GM21515 (cell line): ENCODE results near the gene DMPK.
"Not testable (repeated sequence)": the region's sequence is repeated elsewhere in the genome, so short reads cannot be mapped to it uniquely, and the experiment has no call there.

ENCODE experiments used
- ATAC-seq: cut with Tn5 transposase; IDR thresholded peaks from one replicate; pipeline ENCODE4 v1.9.1; 2021; ENCODE audit not compliant: unreplicated experiment

DMPK gene

DNA sequence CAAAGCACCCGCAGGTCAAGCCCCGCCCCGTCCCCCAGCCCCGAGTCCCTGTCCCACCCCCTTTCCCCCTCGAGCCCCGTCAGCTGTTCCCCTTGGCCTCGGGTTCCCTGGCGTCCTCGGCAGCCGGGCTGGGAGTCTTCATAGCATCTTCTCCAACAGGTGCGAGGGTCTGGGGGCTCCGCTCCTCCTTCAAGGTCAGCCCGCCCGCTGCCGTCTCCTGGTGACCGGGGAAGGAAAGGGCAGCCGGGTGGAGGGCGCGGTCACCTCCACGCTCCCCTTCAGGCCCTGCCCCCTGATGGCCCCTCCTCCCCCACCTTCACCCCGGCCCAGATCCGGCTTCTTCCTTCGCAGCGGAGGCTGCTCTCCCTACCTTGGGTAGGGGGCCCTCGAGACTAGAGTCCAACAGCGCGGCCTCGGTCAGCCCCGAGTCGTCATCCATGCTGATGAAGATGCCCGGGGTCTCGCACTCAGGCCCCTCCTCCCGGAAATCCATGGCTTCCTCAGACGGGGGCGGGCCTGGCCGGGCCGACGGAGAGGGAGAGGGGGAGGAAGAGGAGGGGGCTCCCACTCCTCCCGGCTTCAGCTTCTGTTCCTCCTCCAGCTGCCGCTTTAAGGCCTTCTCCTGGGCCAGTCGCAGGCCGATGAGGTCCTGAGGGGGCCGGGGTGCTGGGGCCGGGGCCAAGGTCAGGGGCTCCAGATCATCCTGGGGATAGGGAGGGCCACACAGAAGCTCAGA is 33.4 kb upstream of the DMPK start:
- no peak for ATAC-seq

DNA sequence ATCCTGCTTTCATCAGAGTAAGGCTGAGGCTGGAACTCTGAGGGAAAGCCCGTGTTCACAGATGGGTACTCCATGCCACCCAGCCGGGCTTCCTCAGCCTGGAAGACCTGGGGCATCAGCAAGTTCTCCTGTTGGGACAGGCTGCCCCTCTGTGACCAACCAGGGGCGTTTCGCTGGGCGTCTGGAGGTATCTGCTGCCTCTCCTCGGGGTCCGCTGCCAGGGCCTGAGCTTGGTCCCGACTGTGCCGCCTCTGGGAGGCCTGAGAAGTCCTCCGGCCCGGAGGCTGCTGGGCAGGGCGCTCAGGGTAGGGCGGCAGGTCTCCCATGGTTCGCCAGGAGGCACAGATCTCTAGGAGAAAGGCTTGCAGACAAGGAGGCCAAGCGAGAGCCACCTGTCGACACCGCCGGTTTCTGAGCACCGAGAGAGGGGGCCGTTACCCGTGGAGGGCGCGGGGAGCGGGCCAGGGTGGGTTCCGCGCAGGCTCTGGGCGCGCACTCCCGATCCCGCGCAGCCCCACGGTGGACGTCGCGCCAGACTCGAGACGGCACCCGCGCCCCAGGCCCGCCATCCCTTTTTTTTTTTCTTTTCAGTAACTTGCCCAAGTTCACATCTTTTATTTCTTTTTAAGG is 32.7 kb upstream of the DMPK start, which contains the start of gene RSPH6A:
TSS of gene RSPH6A (minus strand) at position 458 of the 630 bp plus-strand sequence. CDS start at position 326, 132 bp downstream.
- ATAC-seq = no peak

DNA sequence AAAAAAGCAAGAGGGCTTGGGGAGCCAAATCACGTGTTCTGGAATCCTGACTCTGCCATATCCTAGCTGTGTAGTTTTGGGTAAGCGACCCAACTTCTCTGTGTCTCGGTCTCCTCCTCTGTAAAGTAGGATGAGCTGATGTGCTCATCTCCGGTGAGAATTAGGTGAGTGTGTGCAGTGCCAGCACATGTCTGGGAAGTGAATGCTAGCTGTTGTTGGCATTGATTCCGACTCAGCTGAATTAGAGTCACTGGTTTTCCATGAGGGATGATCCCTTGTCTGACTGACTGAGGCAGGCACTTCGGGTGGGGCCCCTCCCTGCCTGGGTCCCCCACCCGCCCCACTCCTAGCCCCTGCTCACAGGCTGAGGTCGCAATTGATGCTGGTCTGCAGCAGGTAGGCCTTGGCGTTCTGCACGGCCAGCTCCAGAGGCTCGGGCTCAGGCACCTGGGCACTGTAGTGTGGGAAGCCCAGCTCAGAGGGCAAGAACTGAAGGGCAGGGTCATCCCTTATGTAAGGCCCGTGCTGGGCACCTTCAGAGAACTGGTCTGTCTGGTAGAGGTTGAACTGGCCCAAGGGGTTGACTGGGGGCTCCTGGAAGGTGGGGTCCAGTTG is 32.0 kb upstream of the DMPK start:
- no peak for ATAC-seq

DNA sequence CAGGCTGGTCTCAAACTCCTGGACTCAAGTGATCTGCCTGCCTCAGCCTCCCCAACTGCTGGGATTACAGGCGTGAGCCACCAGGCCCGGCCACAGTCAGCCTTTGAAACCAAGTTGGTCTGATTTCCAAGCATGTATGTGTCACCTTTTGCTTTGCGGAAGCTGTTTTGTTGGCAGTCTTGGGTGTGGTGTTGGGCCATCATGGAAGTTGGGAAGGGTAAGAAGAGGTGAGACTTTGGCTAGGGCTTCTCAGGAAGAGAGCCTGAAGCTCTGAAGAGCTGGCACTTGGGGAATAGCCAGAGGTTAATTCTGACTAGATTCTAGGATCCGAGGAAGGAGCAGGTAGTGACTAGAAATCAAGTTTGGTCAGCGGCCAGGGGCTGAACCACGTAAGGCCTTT is 30.0 kb upstream of the DMPK start:
- no peak for ATAC-seq

DNA sequence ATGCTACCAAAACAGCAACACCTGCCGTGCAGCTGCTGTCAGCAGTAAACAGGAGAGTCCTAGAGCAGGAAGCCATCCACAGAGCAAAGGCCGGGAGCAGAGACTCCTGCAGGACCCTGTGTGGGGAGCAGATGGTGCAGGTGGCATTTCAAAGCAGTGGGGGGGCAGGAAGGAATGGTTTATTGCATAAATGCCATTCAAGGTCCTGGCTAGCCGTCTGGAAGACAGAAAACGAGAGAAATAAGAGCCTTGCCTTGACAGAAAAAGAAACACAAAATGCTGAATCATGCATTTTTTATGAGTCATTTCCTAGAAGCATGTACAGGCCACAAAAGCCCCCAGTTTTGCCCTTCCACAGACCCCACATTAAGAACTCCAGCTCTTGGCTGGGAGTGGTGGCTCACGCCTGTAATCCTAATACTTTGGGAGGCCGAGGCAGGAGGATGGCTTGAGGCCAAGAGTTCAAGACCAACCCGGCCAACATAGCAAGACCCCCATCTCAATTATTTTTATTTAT is 27.4 kb upstream of the DMPK start:
- no peak for ATAC-seq

DNA sequence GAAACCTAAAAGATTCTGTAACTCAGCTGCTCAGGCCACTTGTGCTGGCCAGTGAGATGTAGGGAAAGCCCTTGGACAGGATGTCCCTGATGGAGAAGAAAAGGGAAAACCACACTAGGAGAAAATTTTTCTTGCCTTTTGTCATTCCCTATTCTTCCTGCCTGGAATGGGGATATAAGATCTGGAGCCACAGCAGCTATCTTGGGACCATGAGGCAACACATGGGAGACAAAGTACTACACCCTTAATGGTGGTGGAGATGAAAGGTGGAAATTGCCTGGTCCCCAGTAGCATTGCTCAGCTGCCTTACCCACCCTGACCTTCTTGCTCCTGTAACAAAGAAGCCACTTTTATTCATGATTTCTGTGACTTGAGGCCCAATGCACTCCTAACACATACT is 23.4 kb upstream of the DMPK start:
- ATAC-seq = no peak

DNA sequence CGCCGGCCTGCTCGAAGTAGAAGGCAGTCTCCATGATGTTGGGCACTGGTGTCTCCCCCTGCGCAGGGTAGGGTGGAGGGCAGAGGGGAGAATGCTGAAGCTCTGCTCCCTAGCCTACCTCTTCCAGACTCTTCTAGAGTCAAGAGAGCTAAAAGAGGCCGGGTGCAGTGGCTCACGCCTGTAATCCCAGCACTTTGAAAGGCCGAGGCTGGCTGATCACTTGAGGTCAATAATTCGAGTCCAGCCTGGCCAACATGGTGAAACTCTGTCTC is 22.6 kb upstream of the DMPK start:
- ATAC-seq = no peak

DNA sequence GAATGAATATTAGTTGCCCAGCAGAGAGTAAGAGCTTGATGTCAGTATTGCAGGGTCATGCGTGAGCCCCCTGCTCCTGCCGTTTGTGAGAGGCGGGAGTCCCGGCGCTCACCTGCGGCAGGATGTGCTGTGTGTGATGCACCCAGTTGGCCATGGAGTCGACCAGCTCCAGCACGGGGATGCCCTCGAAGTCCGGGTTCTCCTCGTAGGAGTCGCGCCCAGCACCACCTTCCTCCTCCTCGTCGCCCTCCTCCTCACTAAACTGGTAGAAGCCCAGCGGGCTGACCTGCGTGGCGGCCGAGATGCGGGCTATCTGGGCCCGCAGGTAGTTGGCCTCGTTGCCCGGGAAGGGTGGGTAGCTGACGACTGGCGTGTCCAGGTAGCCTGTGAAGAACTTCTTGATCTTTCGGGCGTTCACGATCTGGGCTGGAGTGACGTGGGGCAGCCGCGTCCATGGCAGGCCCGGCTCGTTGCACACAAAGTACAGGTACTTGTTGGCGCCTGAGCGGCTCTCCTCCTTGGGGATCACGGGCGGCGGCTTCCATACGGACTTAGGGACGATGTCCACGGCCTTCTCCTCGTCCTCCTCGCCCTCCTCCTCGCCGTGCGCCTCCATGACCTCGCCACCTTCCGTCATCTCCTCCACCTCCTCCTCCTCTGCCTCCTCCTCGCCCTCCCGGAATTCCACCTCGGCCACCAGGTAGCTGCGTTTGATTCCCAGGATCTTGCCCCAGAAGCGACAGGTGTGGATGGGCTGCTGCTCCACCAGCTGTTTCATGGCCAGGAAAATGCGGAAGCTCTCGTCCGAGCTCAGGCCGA is 22.1 kb upstream of the DMPK start:
- no peak for ATAC-seq

DNA sequence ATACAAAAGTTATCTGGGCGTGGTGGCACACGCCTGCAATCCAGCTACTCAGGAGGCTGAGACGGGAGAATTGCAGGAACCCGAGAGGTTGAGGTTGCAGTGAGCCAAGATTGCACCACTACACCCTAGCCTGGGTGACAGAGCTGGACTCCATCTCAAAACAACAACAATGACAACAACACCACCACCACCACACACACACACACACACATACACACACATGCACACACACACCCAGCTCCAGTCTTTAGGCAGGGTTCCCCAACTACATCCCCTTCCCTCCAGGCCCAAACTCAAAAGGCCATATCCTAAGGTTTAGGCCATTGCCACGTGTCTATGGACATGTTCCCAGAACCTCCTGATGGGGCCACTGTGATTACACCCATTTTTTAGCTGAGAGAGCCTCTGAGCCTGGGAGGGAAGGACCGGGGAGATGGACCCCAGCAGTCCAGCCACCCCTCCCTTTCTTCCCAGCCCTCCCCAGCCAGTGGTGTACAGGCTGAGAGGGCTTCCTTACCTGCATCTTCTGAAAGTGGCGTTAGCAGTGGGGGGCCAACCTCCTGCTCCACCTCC is 19.4 kb upstream of the DMPK start:
- no peak for ATAC-seq

DNA sequence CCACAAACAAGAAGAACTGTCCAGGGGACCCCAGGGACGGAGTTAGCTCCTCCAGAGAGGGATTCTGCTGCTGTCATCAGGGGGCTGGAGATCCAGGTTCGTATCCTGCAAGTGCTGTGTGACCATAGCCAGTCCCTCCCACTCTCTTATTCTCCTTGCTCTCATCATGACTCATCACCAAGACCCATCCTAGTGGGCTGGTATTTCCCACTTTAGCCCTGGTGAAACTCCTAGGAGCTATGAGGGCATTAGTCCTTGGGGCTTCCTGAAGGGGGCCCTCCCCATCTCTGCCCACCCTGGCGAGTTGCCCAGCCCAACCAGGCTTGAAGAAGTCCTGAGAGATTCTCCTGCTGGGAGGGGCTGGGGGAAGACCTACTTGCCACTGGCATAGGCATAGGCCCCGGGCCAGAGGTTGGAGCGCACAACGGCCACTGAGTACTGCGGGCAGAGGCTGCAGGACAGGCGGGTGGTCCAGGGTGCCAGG is 17.8 kb upstream of the DMPK start:
- no peak for ATAC-seq

DNA sequence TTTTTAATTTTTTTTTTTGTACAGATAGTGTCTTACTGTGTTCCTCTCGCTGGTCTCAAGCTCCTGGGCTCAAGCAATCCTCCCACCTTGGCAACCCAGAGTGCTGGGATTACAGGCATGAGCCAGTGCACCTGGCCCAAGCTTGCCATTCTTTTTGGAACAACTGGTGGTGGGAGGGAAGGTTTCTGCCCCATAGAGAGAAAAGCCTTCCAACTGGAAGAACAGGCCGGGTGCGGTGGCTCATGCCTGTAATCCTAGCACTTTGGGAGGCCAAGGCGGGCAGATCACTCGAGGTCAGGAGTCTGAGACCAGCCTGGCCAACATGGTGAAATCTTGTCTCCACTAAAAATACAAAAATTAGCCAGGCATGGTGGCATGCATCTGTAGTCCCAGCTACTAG is 17.3 kb upstream of the DMPK start:
- not testable (repeated sequence) for ATAC-seq

DNA sequence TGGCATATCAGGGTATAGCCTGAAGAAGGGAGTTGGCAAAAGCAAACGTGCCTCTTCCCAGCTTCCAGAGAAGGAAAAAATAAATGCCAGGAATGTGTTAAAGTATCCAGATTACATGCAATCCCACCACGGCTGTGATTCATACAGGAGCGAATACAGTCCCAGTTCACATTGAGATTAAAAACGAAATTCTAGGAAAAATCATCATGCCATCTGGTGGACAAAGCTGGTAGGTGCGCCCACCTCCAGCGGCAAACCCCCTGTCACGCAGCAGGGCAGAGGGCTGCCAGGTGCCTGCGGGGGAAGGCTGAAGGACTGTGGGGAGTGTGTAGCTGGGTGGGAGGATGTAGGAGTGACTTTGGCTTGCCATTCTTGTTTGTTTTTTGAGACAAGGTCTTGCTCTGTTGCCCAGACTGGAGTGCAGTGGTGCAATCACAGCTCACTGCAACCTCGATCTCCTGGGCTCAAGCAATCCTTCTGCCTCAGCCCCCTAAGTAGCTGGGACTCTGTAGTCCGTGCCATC is 16.8 kb upstream of the DMPK start:
- no peak for ATAC-seq

DNA sequence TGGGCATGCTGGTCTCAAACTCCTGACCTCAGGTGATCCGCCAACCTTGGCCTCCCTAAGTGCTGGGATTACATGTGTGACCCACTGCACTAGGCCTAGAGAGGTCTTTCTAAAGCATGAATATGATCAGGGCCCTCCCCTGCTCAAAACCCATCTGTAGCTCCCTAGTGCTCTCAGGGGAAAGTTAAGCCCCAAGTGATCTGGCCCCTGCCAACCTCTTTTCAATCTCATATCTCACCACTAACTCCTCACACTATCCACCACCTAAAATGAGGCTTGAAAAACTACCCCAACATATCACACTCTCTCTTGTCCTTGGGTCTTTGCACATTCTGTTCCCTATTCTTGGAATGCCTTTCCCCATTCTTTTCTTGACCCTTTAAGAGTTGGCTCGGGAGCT is 12.3 kb upstream of the DMPK start:
- no peak for ATAC-seq

DNA sequence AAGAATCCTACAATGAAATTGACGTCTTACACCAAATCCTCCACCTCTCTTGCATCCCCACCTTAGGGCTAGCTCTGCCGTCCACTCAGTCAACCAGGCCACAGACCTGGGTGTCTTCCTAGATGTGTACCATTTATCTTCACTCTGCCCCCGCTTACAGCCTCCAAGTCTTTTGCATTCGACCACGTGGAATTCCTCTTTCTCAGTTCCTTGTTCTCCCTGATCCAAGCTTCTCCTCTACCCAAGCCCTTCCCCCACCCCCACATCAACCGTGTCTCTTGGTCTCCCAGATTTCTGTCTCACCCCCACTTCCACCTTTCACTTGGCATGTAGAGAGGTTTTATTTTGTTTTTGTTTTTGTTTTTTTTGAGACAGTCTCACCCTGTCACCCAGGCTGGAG is 11.6 kb upstream of the DMPK start:
- ATAC-seq = no peak

DNA sequence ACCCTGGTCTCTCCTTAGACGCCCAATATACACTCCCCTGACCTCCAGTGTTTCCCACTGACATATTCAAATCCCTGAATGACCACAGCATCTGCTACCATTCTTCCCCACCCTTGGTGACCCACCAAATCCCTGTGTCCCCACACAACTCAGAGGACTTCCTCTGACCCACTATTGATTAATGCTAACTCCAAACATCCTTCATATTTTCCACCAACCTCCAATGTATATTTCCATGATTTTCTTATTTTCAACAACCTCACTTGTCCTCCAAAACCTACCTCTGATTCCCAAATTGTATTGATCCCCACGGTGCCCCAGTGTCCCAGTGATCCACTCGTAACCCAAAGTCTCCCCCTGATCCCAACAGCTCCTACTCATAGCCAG is 10.9 kb upstream of the DMPK start:
- no peak for ATAC-seq

DNA sequence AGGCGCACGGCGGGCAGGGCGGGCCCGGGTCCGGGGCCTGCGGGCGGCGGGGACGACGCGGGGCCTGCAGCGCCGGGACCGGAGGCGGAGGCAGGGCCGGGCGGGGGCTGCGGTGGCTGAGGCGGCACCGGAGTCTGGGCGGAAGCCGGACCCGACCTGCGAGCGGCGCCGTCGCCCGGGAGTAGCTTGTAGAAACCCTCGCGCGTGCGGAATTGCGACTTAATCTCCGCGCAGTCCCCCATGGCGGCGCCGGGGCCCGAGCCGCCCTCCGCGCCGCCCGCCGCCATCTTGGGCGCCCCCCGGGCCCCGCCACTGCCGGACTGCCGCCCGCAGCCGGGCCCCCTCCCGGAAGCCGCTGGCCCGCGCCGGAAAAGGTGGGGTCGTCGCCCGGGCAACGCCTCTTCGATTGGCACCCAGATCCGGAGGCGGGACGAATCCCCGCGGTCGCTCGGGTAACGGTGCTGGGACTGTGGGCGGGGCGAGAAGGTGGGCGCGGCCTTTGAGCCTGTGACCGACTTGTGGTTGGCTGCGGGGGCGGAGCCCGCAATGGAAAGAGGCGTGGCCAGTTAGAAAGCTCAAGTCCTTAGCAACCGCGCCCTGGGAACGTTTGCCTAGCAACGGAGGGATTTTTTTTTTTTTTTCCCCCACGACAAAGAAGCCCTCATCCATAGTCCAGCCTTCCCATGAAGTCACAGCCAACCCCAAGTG is 10.3 kb upstream of the DMPK start, which contains the start of gene DMWD:
TSS of gene DMWD (minus strand) at position 376 of the 708 bp plus-strand sequence. CDS start at position 287, 89 bp downstream.
- ATAC-seq = peak; percentile 90

DNA sequence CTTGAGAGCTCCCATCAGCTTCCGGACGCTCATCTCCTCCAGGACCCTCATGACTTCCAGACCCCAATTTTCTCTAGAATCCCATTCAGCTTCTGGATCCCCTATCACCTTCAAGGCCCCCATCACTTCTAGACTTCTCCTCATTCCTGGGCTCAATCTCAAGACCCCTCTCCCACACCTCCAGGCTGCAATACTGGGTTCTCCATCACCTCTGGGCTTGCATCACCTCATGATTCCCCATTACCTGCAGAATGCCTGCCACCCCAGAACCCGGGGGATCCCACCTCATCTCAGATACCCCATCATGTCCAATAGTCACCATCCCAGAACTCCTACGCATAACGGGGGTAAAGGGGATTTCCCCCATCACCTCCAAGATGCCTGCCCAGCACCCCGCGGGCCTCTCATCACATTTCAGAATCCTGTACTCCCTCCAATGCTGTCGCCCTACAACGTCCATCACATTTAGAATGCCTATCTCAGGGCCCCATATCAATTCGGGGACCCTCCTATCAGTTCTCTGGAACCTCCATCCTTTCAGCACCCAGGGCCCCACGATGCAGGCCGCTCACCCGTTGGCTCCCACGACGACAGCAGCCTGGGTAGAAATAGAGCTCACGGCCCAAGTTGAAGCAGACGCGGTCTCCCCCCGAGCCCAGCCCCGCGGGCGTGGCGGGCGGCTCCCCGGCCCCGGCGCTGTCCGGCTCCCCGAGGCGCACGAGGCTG is 9.6 kb upstream of the DMPK start:
- ATAC-seq = no peak

DNA sequence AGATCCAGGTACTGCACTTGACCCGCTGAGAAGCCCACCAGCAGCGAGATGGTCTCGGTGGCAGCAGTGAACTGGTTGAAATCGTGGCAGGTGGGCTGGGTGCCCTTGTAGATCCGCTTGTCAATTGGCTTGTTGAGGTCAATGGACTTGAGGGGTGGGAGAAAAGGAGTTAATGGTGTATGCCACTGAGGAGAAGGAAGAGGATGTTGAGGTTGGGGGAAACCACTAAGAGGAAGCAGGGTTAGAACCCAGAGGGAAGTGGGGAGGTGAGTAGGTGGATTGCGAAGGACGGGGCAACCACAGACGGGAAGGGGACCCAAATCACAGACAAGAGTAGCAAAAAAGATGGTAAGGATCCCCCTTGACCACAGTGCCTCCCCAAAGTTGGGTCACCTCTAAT is 8.7 kb upstream of the DMPK start:
- ATAC-seq = no peak

DNA sequence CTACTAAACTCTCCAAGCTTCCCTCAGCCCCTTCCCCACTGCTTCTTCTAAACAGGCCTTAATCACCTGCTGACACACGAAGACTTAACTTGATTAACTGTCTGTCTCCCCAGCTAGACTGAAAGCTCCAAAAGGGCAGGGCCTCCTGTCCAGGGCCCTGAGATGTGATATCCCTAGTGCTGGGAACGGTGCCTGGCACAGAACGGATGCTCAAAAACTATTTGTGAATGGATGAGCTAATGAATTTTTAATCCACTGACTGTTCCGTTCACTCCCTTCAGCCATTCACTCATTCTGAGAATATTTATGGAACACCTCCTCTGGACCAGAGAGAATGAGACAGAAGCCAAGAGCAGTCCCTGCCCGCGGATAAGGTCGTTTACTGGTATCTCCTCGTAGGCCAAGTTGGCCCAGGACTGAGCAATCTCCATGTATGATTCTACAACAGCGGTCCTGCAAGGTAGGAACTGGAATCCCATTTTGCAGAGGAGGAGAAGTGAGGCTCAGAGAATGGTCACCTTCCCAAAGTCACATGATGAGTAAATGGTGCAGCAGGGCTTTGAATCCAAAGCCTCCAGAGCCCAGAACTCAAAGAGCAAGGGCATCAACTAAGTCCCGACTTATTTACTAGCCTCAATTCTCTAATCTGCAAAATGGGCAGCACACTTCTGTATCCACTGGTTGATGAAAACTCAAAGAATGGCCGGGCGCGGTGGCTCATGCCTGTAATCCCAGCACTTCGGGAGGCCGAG is 6.9 kb upstream of the DMPK start:
- no peak for ATAC-seq
